GM23248 (cell line): ENCODE data around the gene ITPKB.

Experiments used
- EZH2 ChIP-seq: fragments of 200-600 bp; sonication (generic); IDR thresholded peaks from 2 replicates; pipeline ENCODE4 v1.6.1; 2018; ENCODE audit warnings: antibody characterized with exemption, mild to moderate bottlenecking; ENCODE audit not compliant: insufficient read depth, poor library complexity, severe bottlenecking
- EZH2phosphoT487 ChIP-seq: fragments of 200-600 bp; sonication (generic); IDR thresholded peaks from 2 replicates; pipeline ENCODE4 v1.6.1; 2018; ENCODE audit warnings: antibody characterized with exemption, moderate library complexity, mild to moderate bottlenecking, low read depth; ENCODE audit not compliant: insufficient read depth

DNA sequence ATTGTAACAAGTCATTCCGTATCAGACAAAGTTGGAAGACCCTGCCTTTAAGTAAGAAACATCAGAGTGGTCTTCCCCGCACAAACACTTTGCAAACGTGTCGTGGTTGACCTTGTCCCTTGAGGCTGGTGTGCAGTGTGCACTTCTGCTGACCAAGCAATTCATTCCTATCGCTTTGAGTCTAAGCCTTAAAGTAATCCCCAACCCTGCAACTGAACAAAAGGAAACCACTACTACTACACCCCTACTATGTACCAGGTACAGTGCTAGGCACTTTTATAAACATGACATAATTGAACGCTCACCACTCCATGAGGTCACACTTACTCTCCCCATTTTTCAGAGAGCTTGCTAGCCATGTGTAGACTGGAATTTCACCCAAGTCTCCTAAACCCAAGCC is 10.6 kb downstream of the ITPKB start:
- no peak for TF ChIP-seq EZH2
- no peak for TF ChIP-seq EZH2phosphoT487
